Measurements from ENCODE around the gene ATG10.

The ATG10 gene

DNA sequence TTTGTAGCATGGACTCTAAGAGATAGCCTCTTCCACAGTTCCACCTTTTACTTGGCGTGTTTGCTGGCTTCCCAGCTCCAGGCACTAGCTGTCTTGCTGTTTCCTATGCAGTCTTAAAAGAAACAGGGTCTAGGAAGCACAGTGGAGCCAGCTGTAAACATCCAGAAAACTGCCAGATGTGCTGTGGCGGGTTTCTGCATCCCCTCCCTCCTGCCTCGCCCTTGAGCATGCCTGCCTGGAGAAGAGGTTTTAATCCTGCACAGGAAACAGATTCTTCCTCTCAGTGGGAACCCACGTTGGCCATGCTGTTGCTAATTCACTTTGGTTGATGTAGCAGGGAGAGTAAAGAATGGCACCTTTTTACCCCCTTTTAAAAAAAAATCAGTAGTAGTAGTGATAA lies 185.1 kb downstream of the ATG10 start:
- no peak for DNase-seq (ENCODE audit: low read depth)
- TF ChIP-seq, protein P1, sequence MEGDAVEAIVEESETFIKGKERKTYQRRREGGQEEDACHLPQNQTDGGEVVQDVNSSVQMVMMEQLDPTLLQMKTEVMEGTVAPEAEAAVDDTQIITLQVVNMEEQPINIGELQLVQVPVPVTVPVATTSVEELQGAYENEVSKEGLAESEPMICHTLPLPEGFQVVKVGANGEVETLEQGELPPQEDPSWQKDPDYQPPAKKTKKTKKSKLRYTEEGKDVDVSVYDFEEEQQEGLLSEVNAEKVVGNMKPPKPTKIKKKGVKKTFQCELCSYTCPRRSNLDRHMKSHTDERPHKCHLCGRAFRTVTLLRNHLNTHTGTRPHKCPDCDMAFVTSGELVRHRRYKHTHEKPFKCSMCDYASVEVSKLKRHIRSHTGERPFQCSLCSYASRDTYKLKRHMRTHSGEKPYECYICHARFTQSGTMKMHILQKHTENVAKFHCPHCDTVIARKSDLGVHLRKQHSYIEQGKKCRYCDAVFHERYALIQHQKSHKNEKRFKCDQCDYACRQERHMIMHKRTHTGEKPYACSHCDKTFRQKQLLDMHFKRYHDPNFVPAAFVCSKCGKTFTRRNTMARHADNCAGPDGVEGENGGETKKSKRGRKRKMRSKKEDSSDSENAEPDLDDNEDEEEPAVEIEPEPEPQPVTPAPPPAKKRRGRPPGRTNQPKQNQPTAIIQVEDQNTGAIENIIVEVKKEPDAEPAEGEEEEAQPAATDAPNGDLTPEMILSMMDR (IDR thresholded peaks at IDR 0.05; ENCODE audit: insufficient read depth, low read depth, low read length, missing control alignments): no peak

DNA sequence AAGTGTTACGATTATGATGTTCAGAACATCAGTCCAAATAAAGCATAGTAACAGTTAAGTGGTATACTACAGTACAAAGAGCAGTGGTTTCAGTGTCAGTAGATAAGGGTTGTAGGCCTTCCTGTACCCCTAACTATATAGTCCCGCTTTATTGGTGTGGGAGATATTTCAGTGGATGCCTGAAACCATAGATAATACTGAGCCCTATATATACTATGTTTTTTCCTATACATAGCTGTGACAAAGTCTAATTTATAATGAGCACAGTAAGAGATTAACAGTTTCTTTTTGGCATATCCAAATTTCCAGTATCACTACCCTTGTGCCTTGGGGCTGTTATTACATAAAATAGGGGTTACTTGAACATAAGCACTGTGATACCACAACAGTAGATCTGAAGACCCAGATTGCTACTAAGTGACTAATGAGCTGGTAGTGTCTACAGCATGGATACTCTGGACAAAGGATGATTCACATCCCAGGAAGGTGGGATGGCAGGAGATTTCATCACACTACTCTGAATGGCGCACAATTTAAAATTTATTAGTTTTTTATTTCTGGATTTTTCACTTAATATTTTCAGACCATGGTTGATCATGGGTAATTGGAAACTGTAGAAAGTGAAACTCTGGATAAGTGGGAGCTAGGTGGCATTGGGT lies 187.1 kb downstream of the ATG10 start:
- TF ChIP-seq, protein P1 (IDR thresholded peaks at IDR 0.05; ENCODE audit: insufficient read depth, low read depth, low read length, missing control alignments): no peak
- no peak overlapping the region for H3K4me3 ChIP-seq (ENCODE audit: low read length)
- DNase-seq (ENCODE audit: low read depth): peak; percentile 88

More for the DNA sequence above, 185.1 kb downstream of the ATG10 start:
- no peak overlapping the region for H3K4me3 ChIP-seq (ENCODE audit: low read length)

DNA sequence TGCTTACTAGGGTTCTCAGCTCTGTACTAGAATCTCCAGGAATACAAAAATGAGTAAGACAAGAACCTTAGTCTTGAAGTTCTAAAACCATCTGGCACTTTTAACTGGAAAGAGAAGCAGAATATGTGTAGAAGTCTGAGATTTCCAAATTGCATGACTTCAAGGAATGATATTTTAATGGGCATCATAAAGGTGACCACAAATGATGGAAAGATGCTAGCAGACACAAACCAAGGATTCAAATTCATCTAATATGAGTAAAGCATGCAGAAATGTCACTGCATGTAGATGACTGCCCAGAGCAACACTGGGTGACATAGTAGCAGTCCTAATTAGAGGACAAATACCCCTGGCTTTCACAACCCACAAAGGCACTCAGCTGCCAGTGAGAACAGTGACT lies 189.1 kb downstream of the ATG10 start:
- H3K4me3 ChIP-seq (ENCODE audit: low read length): no peak overlapping the region
- TF ChIP-seq, protein P1 (IDR thresholded peaks at IDR 0.05; ENCODE audit: insufficient read depth, low read depth, low read length, missing control alignments): no peak
- no peak for DNase-seq (ENCODE audit: low read depth)

DNA sequence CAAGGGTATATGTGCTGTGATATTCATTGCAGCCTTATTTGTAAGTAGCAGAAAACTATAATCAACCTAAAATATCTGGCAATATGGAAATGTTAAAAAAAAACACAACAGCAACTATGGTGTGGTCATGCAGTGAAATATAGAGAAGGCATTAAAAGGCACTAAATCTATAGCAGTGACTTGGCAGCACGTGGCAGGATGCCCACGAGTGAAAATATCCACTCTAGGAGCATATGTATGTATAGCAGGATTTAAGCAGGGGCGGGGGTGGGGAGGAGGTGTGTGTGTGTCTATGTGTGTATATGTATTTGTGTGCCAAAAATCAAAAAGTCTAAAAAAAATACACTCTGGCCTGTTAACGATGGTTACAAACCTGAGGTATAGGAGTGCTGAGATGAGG lies 190.8 kb downstream of the ATG10 start:
- H3K4me3 ChIP-seq (ENCODE audit: low read length): no peak overlapping the region
- no peak for DNase-seq (ENCODE audit: low read depth)
- TF ChIP-seq, protein P1 (IDR thresholded peaks at IDR 0.05; ENCODE audit: insufficient read depth, low read depth, low read length, missing control alignments): no peak

DNA sequence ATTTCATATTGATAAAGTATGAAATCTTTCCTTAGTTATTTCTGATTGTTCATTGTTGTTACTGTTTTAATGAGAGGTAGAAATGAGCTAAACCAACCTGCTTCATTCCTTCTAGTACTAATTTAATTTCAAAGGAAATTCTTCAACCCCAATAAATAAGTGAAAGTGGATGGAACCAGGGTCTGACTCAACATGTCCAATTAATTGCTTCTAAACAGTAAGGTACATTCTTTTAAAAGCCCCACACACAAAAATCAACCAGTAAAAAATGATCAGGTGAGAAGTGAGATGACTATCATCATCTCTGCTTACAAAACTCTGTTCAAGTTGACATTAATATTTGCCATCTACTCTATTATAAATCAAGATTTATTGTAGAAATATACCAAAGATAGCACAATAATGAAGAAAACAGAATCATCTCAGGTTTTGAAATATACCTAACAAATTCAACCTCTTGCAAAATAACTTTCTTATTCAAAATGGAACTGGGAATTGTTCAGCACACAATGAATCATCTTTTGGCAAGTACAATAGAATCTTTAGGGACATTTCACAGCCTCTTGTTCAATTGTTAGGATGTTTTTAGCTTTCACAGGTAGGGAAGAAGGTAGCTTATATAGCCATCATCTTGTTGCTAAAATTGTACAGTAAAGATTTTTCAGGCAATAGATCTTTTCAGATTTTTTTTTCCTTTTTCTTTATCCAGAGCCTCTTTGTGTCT lies 191.8 kb downstream of the ATG10 start:
- TF ChIP-seq, protein P1 (IDR thresholded peaks at IDR 0.05; ENCODE audit: insufficient read depth, low read depth, low read length, missing control alignments): no peak
- DNase-seq (ENCODE audit: low read depth): peak; percentile 77
- H3K4me3 ChIP-seq (ENCODE audit: low read length): no peak overlapping the region

DNA sequence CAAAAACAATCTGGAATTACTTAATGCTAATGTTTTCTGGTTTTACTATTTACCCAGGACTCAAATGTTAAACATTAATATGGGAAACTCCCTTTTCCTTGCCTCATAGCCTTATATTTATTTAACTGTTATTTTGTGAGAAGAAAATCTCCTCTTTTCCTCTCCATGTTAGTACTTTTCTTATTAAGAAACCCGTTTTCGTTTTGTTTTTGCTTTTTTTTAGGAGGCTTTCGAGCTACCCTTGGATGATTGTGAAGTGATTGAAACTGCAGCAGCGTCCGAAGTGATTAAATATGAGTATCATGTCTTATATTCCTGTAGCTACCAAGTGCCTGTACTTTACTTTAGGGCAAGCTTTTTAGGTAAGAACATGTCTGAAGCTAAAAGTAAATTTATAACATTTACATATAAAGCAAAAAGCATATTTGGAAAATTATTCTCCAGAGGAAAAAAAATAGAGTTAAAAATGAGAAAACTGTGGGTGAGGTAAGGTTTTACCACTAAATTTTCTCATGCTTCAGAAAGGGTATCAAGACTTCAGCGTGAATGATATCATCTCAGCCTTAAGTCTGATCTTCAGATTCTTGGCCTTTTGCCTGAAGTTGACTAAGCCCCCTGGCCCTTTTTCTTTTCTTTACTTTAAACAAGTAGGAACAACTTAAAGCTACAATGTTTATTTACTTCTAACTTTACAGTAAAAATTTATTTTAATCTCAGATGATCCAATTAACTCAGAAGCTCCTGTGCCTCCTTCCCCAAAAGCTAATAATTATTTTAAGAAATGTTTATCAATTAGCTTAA lies 192.6 kb downstream of the ATG10 start:
- peak; percentile 84 for DNase-seq (ENCODE audit: low read depth)

More for the DNA sequence above, 192.6 kb downstream of the ATG10 start:
- H3K4me3 ChIP-seq (ENCODE audit: low read length): no peak overlapping the region
- TF ChIP-seq, protein P1 (IDR thresholded peaks at IDR 0.05; ENCODE audit: insufficient read depth, low read depth, low read length, missing control alignments): no peak

All from epithelial cell of esophagus (primary cell).